Measurements from ENCODE around the gene VWA5A. TPM values are rescaled to one million over a fixed set of nuclear protein-coding genes. Genes with fewer than 3 reads are reported as not detected.

The VWA5A gene
- polyA plus RNA-seq, 2 of the 4 experiments (the other 2 are of a cell fraction): 0.18 to 1.5 TPM

DNA sequence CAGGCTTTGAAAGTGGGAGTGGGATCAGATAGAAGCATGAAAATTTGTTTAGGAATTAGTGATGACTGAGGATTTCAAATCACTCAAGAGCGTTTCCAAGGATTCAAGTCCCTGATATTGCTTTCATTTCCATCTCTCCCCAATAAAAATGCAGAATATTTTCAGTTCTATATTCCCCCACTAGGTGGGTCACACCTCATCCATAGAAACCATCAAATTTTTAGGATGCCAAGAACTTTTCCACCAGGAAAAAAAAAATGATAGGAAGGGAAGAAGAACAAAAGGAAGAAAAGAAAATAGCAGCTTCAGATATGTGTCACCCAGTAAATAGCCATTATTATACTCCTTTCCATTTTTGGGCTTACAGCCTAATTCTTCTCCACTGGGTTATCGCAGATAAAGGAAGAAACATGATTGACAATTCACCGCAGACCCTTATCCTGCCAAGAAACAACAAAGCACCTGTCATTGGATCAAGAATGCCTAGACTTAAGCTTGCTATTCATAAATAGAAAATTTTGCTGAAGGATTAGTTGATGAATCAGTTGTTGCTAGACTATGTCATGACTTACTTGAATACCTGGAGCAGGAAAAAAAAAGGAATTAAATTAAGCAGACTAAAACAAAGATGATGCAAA lies 37.6 kb downstream of the VWA5A start:
- FAIRE-seq: no peak
- no peak for ATAC-seq
- ChIA-PET POLR2A (no interaction called here), CTCF (interaction anchor here (1.4 kb wide), 1 partner anchor 81 kb away, joined by 3 read pairs; no protein-coding TSS in a partner anchor)
- TF ChIP-seq HMGXB4 (CRISPR knock-in tag; IDR thresholded peaks at IDR 0.05; ENCODE audit: borderline replicate concordance) (no peak), RAD21 (conservative IDR thresholded peaks at IDR 0.05 in 1 of 2, IDR thresholded peaks at IDR 0.05 in 1 of 2) (no peak), GATA3 (IDR thresholded peaks at IDR 0.05; ENCODE audit: borderline replicate concordance) (no peak), NPAS2 (CRISPR knock-in tag; IDR thresholded peaks at IDR 0.05; ENCODE audit: borderline replicate concordance) (no peak), HOXA7 (CRISPR knock-in tag; IDR thresholded peaks at IDR 0.05) (no peak), POLR2A (IDR thresholded peaks at IDR 0.05; ENCODE audit: low read length) (no peak), MAZ (IDR thresholded peaks at IDR 0.05; ENCODE audit: borderline replicate concordance, low read depth, low read length) (no peak), ZFP36 (IDR thresholded peaks at IDR 0.05; ENCODE audit: borderline replicate concordance, partially characterized antibody) (no peak), ZNF302 (CRISPR knock-in tag; IDR thresholded peaks at IDR 0.05) (no peak), EHMT2 (IDR thresholded peaks at IDR 0.05; ENCODE audit: low read depth) (no peak)
- no peak overlapping the region for H3K27ac ChIP-seq
- DNase-seq (ENCODE audit: low read depth in 1 of 2, low spot score in 1 of 2): no peak
- H3K4me2 ChIP-seq: no peak overlapping the region
- H3K4me1 ChIP-seq: no peaks in the 10 kb centered on the region
- H3K9me3 ChIP-seq: no peaks in the 10 kb centered on the region
- 31% methylated on average over 3 of the region's 3 CpGs for WGBS (ENCODE audit: missing lambda C conversion rate)
- H3K4me3 ChIP-seq: no peak overlapping the region

DNA sequence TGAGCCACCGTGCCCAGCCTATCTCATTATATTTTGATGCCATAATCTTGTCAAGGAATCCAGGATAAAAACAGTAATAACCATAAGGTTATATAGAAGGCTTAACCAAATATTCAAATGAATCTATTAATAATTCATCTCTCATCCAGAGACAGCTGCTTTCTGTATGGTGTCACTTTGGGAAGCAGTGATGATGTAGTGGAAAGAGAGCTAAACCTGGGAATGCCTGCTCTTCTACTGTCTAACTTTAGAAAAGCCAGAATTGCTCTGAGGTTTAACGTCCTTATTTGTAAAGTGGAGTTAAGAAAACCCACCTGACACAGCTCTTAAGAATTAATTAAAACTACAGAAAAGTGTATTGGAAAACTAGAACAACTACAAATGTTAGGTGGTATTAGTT lies 38.6 kb downstream of the VWA5A start:
- Histone ChIP-seq H3K27ac (no peak overlapping the region), H3K4me3 (no peak overlapping the region), H3K4me2 (no peak overlapping the region), H3K9me3 (no peaks in the 10 kb centered on the region), H3K4me1 (no peaks in the 10 kb centered on the region)
- FAIRE-seq: no peak
- POLR2A ChIA-PET: no interaction called here
- WGBS (ENCODE audit: missing lambda C conversion rate): 7% methylated on average over 2 of the region's 2 CpGs
- CTCF ChIA-PET: interaction anchor here (1.4 kb wide), 1 partner anchor 82 kb away, joined by 3 read pairs; no protein-coding TSS in a partner anchor
- DNase-seq (ENCODE audit: low read depth in 1 of 2, low spot score in 1 of 2): no peak
- ATAC-seq: no peak
- TF ChIP-seq SMC3 (IDR thresholded peaks at IDR 0.05) (no peak), MAFK (IDR thresholded peaks at IDR 0.05; ENCODE audit: partially characterized antibody) (no peak)

- H3K9me3 ChIP-seq: no peaks in the 10 kb centered on the region
- no peak for TF ChIP-seq ELK1 (IDR thresholded peaks at IDR 0.05; ENCODE audit: low read depth, low read length)
- TF ChIP-seq TFCP2L1 (CRISPR knock-in tag; IDR thresholded peaks at IDR 0.05): no peak
- no peak for TF ChIP-seq JUN (IDR thresholded peaks at IDR 0.05)
- TF ChIP-seq RNF2 (IDR thresholded peaks at IDR 0.05; ENCODE audit: borderline replicate concordance, low read depth): no peak
- TF ChIP-seq RFX5 (IDR thresholded peaks at IDR 0.05): no peak
- no peaks in the 10 kb centered on the region for H3K4me1 ChIP-seq
- no peak for DNase-seq (ENCODE audit: low read depth in 1 of 2, low spot score in 1 of 2)
- POLR2A ChIA-PET: no interaction called here
- ATAC-seq: no peak
- no peak overlapping the region for H3K4me2 ChIP-seq
- FAIRE-seq: no peak
- no peak overlapping the region for H3K4me3 ChIP-seq
- CTCF ChIA-PET: no interaction called here
- H3K27ac ChIP-seq: no peak overlapping the region
Observed at GRCh38 chr11:124159481-124159880, 44.2 kb downstream of the VWA5A start.

DNA sequence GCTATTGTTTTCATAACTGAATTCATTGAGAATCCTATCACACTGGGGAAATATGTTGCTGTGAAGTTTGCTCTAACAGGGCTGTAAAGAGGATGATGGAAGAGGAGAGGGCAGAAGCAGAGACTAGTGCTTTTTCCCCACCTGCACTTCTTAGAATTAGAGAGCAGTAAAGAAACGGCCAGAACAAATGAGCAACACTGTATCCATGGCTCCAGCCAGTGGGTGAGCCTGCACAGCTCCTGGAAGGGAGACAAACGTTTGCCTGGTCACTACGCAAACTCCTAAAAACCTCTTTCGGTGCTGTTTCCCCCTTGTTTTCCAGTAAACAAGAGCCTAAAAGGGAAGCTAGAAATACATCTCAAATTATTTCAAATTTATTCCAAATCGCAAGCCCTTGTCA lies 45.7 kb downstream of the VWA5A start:
- DNase-seq (ENCODE audit: low read depth in 1 of 2, low spot score in 1 of 2): no peak
- H3K4me2 ChIP-seq: no peak overlapping the region
- H3K4me3 ChIP-seq: no peak overlapping the region
- no peak for ATAC-seq
- FAIRE-seq: no peak
- POLR2A ChIA-PET: no interaction called here
- WGBS (ENCODE audit: missing lambda C conversion rate): 50% methylated on average over 5 of the region's 5 CpGs
- no peaks in the 10 kb centered on the region for H3K4me1 ChIP-seq
- H3K27ac ChIP-seq: no peak overlapping the region
- no peaks in the 10 kb centered on the region for H3K9me3 ChIP-seq
- CTCF ChIA-PET: interaction anchor here (0.6 kb wide), 1 partner anchor 366 kb away, joined by 4 read pairs; no protein-coding TSS in a partner anchor
- no peak for TF ChIP-seq CBX8 (IDR thresholded peaks at IDR 0.05)
- no peak for TF ChIP-seq ATOH8 (CRISPR knock-in tag; IDR thresholded peaks at IDR 0.05; ENCODE audit: low read depth)
- TF ChIP-seq ZC3H11A (IDR thresholded peaks at IDR 0.05): no peak
- TF ChIP-seq HES2 (IDR thresholded peaks at IDR 0.05): no peak
- no peak for TF ChIP-seq FOSB (CRISPR knock-in tag; IDR thresholded peaks at IDR 0.05)
- no peak for TF ChIP-seq TFCP2L1 (CRISPR knock-in tag; IDR thresholded peaks at IDR 0.05)
- TF ChIP-seq BHLHE40 (IDR thresholded peaks at IDR 0.05; ENCODE audit: low read depth, low read length): no peak
- TF ChIP-seq NPAS2 (CRISPR knock-in tag; IDR thresholded peaks at IDR 0.05; ENCODE audit: borderline replicate concordance): no peak
- TF ChIP-seq FOXS1 (CRISPR knock-in tag; IDR thresholded peaks at IDR 0.05): no peak
- TF ChIP-seq EP300 (IDR thresholded peaks at IDR 0.05): no peak
- no peak for TF ChIP-seq USF2 (IDR thresholded peaks at IDR 0.05)
- TF ChIP-seq CEBPB (IDR thresholded peaks at IDR 0.05): no peak
- TF ChIP-seq CBX2 (IDR thresholded peaks at IDR 0.05; ENCODE audit: borderline replicate concordance, low read depth): no peak

Measured in A549 (cell line).